ENCODE data around the gene RAG1.

RAG1 gene

DNA sequence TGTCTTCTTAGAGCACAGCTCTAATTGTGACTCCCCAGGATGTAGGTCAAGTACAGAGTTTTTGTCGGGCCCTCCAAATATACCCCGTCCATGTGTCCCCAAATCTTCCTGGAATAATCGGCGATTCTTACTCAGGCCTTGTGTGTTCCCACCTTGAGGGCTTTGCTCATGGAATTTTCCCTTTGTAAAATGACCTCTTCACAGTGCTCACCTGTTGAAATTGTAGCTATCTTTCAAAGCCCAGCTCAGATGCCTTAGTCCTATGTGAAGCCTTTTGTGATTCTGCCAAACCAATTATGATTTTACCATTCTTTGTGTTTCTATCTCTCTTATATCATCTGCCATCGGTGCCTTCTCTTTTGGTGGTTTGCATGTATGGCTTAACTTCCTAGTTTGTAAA is 60.3 kb downstream of the RAG1 start:
- DNase-seq (ENCODE audit: low spot score) = no peak

DNA sequence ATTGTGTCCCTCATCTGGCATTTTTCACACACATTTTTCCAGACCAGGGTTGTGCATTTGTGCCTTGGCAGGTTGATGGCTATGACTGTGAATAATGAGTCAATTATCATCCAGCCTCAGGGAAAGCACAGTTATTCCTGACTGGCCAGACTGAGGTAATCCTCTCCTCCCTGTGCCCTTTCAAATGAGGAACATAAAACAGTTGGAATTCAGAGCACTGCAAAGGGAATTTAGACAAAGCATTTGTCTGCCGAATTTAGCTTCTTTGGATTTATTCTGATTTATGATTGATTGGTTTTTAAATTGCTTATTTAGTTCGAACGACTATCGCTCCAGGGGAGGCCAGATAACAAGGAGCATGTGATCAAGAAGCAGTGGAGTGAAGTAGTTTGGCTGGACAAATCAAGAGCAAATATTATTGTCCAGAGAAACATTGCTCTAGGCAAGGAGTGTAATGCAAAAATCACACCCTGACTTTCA is 61.0 kb downstream of the RAG1 start:
- no peak for DNase-seq (ENCODE audit: low spot score)

All from activated CD4-positive, alpha-beta T cell treated with anti-CD3 and anti-CD28 coated beads, Interleukin-2, Interleukin-4, amounts not matched to agents 100 ng/mL and 50 ng/mL, durations not matched to agents 16 hours and 8 hours (primary cell).